ENCODE data around the gene CASQ2. TPM values are rescaled to one million over a fixed set of nuclear protein-coding genes. Genes with fewer than 3 reads are reported as not detected.
A peak's percentile ranks its signal among the peaks of the same experiment; 100 is the strongest.

The CASQ2 gene
- total and polyA plus RNA-seq, 2 of the 4 experiments (the other 2 are of a cell fraction), result not detected

GRCh38 chr1:115654663-115655305 lies 113.7 kb downstream of the CASQ2 start:
- CTCF ChIA-PET, result no interaction called here
- H4K8ac ChIP-seq (ENCODE audit: low read depth in 2 of 2, low read length in 2 of 2), result peak overlapping the region in 1 of 2 experiments; percentile 14; a peak in 1 of 4 replicates

More at GRCh38 chr1:115654663-115655305, 113.7 kb downstream of the CASQ2 start:
- POLR2A ChIA-PET (ENCODE audit: unreplicated experiment), result no interaction called here
- Histone ChIP-seq H2AK9ac (replicated peaks; ENCODE audit: low read depth, low read length, poor library complexity) (peak overlapping the region; percentile 5), H3K36me3 (ENCODE audit: control insufficient read depth, insufficient read depth, low read length) (peaks cover under 1% of the 10 kb centered on the region; the same call in 1 of the 2 replicates), H3K27ac (ENCODE audit: insufficient read depth, low read length) (no peak overlapping the region), H3K14ac (replicated peaks; ENCODE audit: low read depth, low read length) (peak overlapping the region; percentile 35; the same call in 1 of the 2 replicates), H4K91ac (ENCODE audit: insufficient read depth, low read depth, low read length) (no peak overlapping the region), H3K9ac (ENCODE audit: low read depth, low read length) (no peak overlapping the region; the same call in 1 of the 2 replicates), H2BK20ac (ENCODE audit: low read depth, low read length) (no peak overlapping the region), H3K9me1 (ENCODE audit: insufficient read depth, low read length) (peaks cover 20% of the 10 kb centered on the region), H4K5ac (ENCODE audit: low read depth, low read length) (no peak overlapping the region), H3K4me2 (ENCODE audit: low read depth, low read length) (peak overlapping the region; percentile 18), H2BK15ac (ENCODE audit: low read depth, low read length) (no peak overlapping the region), H3K79me1 (ENCODE audit: low read depth in 1 of 2, low read length in 2 of 2) (peaks cover 16 to 56% of the 10 kb centered on the region in 2 experiments), H3K4me1 (ENCODE audit: control insufficient read depth, insufficient read depth, low read length) (peaks cover 15% of the 10 kb centered on the region), H3K27me3 (ENCODE audit: control insufficient read depth, insufficient read depth, low read length) (no peaks in the 10 kb centered on the region), H3K4me3 (ENCODE audit: insufficient read depth, low read depth, low read length) (no peak overlapping the region), H3K56ac (ENCODE audit: extremely low read depth, insufficient read depth, low read length) (no peak overlapping the region), H2BK120ac (ENCODE audit: low read depth, low read length) (no peak overlapping the region), H4K20me1 (ENCODE audit: insufficient read depth, low read length) (peaks cover 3% of the 10 kb centered on the region; the same call in 1 of the 2 replicates), H2AFZ (replicated peaks; ENCODE audit: low read length, poor library complexity) (peak overlapping the region; percentile 76), H3K23ac (ENCODE audit: low read depth, low read length) (peak overlapping the region; percentile 83), H2AK5ac (ENCODE audit: low read depth, low read length) (no peak overlapping the region), H2BK5ac (ENCODE audit: low read depth, low read length, poor library complexity, severe bottlenecking) (no peak overlapping the region), H3K9me3 (ENCODE audit: control insufficient read depth, insufficient read depth, low read length) (no peaks in the 10 kb centered on the region), H3K4ac (ENCODE audit: low read depth, low read length) (peak overlapping the region; percentile 48; the same call in 1 of the 2 replicates), H3K18ac (ENCODE audit: low read depth, low read length) (no peak overlapping the region)
- in situ Hi-C loops (cut with MboI; ENCODE audit: low sequenced_read_pairs), result no loop called here
- BruUV-seq (replicated peaks), result no TSS peak
- 0 out of 2 replicates have a peak, but pooled peaks have one; percentile 10 for TF ChIP-seq FOS (IDR thresholded peaks at IDR 0.05; ENCODE audit: low read depth, low read length)
- no peak for TF ChIP-seq BHLHE40 (IDR thresholded peaks at IDR 0.05; ENCODE audit: low read depth, low read length)
- no peak for TF ChIP-seq ELK1 (IDR thresholded peaks at IDR 0.05; ENCODE audit: borderline replicate concordance, low read depth, low read length)
- TF ChIP-seq MAFK (IDR thresholded peaks at IDR 0.05; ENCODE audit: low read depth, low read length), result no peak
- TF ChIP-seq USF2 (IDR thresholded peaks at IDR 0.05; ENCODE audit: low read depth, low read length), result no peak
- TF ChIP-seq NFE2L2 (IDR thresholded peaks at IDR 0.05; ENCODE audit: low read depth, low read length), result no peak
- intact Hi-C loops (cut with micrococcal nuclease), result no loop called here
- ATAC-seq (ENCODE audit: low read depth) (peak; percentile 78), DNase-seq (peak; percentile 41)
- no CpG with 5 or more reads among the region's 14 CpGs for WGBS, 2 experiments (ENCODE audit: extremely low coverage in 2 of 2, insufficient read length in 1 of 2)
- dilution Hi-C loops (cut with HindIII; ENCODE audit: low sequenced_read_pairs, unreplicated experiment), result no loop called here

Data from IMR-90 (cell line).